Left hindlimb (tissue), 1 donor: ENCODE results near the gene TPTE.
"Not testable (repeated sequence)": the region's sequence is repeated elsewhere in the genome, so short reads cannot be mapped to it uniquely, and the experiment has no call there.

Source experiments
- DNase-seq: peaks from one replicate; pipeline ENCODE4 v3.0.0-alpha.2; 2018

The TPTE gene

DNA sequence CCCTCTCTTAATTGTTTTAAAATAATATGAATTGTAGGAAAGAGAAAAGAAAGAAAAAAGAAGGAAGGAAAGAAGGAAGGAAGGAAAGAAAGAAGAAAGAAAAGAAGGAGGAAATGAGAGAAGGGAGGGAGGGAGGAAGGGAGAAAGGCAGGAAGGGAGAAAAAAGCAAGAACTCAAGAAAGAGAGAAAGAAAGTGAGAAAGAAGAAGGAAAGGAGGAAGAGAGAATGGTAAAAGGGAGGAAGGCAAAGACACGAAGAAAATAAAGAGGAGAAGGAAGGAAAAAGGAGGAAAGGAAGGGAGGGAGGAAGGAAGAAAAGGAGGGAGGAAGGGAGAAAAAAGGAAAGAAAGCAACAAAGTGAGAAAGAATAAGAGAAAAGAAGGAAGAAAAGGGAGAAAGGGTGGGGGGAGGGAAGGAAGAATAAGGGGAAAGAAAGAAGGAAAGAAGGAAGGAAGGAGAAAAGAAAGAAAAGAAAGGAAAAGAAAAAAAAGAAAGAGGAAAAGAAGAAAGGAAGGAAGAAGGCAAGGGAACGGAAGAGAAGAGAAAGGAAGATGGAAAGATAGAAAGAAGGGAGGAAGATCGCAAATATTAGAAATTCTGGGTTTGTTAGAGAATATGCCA, 95.9 kb downstream of the TPTE start:
- DNase-seq = not testable (repeated sequence)

DNA sequence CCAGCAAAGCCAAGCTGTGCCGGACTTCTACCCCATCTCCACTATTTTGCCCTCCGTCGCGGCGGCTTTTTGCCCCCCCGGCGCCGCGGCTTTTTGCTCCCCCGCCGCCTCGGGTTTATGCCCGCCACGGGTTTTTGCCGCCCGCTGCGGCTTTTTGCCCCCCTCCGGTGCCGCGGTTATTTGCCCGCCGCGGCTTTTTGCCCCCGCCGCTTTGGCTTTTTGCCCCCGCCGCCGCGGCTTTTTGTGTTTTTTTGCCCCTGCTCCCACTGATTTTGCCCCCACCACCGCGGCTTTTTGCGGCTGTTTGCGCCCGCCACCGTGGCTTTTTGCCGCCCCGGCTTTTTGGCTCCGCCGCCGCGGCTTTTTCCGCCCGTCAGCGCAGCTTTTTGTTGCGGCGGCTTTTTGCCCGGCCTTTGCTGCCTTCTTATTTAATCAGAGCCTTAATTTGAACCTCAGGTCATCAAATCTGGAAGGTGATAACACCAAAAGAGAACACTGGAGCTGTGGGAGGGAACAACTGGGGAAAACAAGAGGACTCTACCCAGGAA, 106.0 kb downstream of the TPTE start:
- DNase-seq = no peak

DNA sequence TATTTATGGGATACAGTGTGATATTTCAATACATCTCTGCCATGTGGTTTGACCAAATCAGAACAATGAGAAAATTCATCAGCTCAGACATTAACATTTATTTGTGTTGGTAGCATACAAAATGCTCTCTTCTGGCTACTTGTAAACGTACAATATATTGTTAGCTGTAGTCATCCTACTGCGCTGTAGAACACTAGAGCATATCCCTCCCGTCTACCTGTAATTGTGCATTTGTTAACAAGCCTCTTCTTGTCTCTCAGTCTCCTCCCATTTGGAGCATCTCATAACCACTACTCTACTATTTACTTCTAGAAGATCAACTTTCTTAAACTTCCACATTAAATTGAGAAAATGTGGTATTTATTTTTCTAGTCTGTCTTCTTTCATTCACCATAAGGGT, 107.9 kb downstream of the TPTE start:
- DNase-seq = not testable (repeated sequence)

DNA sequence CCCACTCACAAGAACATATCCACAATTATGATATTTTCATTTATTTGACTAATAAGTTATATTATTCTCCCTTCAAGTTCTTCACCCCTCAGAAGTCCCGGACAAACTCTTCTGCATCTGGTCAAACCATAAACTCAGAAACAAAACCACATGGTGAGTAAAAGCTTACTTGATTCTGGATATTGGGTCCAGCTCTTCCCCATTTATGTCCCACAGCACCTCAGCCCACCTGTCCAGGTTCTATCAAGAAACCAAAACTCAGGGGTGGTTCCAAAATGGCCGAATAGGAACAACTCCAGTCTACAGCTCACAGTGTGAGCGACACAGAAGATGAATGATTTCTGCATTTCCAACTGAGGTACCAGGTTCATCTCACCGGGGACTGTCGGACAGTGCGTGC, 109.4 kb downstream of the TPTE start:
- DNase-seq = not testable (repeated sequence)

DNA sequence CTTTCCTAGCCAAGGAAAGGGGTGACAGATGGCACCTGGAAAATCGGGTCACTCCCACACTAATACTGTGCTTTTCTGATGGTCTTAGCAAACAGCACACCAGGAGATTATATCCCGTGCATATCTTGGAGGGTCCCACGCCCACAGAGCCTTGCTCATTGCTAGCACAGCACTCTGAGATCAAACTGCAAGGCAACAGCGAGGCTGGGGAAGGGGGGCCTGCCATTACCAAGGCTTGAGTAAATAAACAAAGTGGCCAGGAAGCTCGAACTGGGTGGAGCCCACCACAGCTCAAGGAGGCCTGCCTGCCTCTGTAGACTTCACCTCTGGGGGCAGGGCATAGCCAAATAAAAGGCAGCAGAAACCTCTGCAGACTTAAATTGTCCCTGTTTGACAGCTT, 109.9 kb downstream of the TPTE start:
- DNase-seq = not testable (repeated sequence)

DNA sequence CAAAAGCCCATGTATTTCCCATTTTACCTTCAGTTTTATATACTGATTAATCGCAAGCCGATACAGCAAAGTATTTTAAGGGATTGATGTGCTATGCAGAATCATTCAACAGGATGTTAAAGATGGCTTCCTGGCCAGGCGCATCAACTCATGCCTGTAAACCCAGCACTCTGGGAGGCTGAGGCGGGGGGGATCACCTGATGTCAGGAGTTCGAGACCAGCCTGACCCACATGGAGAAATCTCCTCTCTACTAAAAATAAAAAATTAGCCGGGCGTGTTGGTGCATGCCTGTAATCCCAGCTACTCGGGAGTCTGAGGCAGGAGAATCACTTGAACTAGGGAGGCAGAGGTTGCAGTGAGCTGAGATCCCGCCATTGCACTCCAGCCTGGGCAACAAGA, 116.8 kb downstream of the TPTE start:
- not testable (repeated sequence) for DNase-seq

DNA sequence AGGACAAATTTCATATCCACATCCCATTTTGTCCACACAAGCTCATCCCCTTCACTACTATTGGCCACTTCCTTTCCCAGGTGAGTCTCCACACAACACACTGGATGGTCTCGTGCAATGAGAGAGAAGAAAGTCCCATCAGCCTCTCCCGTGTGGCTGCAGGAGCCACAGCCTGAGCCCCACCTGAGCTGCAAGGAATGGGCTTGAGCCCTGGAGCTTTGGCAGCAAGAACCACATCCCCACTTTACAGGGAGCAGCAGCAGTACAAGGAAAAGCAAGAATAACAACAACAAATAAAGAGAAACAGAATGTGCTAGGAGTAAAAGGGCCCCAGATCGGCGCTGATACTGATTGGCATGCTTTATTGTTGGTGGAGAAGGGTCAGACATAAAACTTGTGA, 117.7 kb downstream of the TPTE start:
- no peak for DNase-seq

DNA sequence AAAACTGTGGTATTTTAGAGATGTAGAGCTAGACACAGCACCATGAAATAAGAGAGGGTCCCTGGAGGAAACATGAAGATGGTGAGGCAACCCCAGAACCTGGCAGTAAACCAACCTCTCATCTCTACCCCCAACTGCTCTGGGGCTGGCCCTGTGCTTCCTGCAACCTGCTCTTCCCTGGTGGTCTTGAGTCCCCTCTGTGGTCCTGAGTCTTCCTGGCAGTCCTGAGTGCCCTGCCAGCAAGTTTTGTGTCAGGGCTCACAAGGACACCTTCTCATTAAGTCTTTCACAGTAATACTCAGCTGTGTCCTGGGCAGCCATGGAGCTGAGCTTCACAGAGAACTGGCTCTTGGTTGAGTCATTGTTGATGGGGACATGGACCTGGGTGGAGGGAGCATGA, 118.4 kb downstream of the TPTE start:
- not testable (repeated sequence) for DNase-seq

DNA sequence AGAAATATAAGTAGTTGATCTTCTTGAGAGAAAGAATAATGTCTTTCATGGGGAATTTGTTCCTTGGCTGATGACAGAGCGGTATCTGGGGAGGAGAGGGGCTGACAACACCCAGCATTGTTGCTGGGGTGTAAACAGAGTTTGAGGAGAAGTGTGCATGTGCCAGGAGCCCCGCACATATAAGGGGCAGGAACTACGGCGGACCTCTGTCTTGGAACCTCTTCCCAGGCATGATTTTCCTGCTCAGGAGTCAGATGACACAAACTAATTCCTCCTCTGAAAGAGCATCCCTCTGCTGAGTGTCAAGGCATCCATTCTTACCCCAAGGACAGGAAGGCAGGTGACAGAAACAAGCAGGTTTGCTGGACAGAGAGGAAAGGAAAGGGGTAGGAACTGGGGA, 119.1 kb downstream of the TPTE start:
- no peak for DNase-seq

DNA sequence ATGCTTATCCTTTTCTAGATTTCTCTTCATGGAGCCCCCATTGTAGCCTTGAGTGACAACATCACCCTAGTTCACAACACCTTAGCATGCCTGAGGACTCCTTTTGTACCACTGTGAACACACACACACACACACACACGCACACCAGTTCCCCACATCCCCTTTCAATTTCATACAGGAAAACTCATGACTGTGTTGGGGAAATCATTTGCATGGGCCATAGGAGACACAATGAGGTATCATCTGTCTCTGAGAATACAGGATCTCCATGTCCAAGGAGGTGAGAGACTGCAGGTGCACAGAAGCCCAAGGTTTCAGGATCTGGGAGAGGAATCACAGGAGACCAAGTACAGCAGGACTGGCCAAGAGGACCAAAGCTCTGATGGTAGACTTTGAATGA, 119.7 kb downstream of the TPTE start:
- DNase-seq = no peak

DNA sequence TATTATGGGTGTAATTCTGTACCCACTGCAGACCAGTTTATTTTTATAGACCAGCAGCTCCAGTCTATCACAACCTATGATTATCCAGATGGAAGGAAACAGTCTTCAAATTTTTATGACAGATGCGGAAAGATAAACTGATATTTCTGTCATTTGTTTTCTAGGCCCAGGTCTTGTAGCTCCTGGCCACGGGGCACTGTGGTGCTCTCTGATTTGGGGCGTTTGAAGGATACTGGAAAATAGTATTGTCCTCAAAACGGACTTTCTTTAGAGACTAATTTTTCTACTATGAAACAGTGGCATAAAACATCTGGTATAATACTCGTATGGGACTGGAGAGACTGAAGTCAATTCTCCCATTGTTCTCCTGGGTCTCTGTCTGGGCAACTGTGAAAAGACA, 124.3 kb downstream of the TPTE start:
- DNase-seq = not testable (repeated sequence)

DNA sequence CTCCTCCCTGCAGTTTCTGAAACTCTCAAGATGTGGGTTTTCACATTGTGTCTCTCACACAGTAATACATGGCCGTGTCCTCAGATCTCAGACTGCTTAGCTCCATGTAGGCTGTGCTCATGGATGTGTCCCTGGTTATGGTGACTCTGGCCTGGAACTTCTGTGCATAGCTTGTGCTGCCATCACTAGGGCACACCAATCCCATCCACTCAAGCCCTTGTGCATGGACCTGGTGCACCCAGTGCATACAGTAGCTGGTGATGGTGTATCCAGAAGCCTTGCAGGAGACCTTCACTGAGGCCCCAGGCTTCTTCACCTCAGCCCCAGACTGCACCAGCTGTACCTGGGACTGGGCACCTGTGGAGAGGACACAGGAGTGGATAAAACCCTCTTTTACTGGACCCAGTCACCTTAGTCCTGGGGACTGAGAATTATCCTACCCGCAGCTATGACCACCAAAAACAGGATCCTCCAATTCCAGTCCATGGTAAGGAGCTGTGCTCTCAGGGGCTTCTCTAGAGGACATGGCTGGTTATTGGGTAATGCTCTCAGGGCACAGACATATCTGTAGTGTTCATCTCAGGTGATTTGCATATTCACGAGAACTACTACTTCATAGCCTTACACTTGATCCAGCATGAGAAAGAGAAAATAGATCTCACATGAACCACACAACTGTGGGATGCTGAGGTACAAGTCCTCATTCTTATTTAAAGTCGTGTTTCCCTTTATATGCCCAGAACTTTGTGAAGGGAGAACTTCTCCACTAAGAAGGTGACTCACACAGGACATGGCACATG, 128.2 kb downstream of the TPTE start:
- not testable (repeated sequence) for DNase-seq

DNA sequence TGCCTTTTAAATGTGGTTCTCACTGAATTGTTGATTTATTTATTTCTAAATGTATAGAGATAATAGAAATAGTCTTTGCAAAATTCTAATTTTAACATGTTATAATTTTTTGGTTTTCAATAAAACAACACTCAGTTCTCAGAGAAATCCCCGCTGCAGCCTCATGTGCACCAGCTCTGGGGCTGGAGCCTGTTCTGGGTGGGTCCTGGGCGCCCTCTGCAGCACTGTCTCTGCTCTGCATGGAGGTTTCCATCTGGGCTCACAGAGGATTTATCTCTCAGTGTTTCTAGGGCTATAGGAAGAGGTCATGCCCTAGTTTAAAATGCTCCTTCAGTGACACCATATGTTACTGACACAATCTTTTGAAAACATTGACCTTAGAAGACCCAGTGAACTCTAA, 128.9 kb downstream of the TPTE start:
- DNase-seq = not testable (repeated sequence)
